HPDE6-E6E7 (cell line): ENCODE data around the gene LRRC58.

Experiments used
- DNase-seq: peaks from one replicate; pipeline ENCODE4 v3.0.0; 2011; ENCODE audit warnings: missing footprints; ENCODE audit errors: extremely low spot score

LRRC58 gene

GRCh38 chr3:120276767-120277166 is 72.4 kb downstream of the LRRC58 start:
- no peak for DNase-seq

GRCh38 chr3:120275618-120276017 is 73.5 kb downstream of the LRRC58 start:
- no peak for DNase-seq

GRCh38 chr3:120274739-120275167 is 74.4 kb downstream of the LRRC58 start:
- DNase-seq: no peak
